ENCODE measurements around the gene KRTAP6-3.

GRCh38 chr21:30620080-30620479, 27.8 kb downstream of the KRTAP6-3 start:
- TF ChIP-seq CTCF (IDR thresholded peaks at IDR 0.05) = no peak
- no peak for TF ChIP-seq POLR2A (IDR thresholded peaks at IDR 0.05)
